GM21737 (cell line): ENCODE measurements around the gene SMIM33.
"Not testable (repeated sequence)": the region's sequence is repeated elsewhere in the genome, so short reads cannot be mapped to it uniquely, and the experiment has no call there.

Source experiments
- ATAC-seq: cut with Tn5 transposase; IDR thresholded peaks from one replicate; pipeline ENCODE4 v1.9.1; 2021; ENCODE audit warnings: mild to moderate bottlenecking, moderate library complexity; ENCODE audit not compliant: unreplicated experiment

Gene SMIM33

DNA sequence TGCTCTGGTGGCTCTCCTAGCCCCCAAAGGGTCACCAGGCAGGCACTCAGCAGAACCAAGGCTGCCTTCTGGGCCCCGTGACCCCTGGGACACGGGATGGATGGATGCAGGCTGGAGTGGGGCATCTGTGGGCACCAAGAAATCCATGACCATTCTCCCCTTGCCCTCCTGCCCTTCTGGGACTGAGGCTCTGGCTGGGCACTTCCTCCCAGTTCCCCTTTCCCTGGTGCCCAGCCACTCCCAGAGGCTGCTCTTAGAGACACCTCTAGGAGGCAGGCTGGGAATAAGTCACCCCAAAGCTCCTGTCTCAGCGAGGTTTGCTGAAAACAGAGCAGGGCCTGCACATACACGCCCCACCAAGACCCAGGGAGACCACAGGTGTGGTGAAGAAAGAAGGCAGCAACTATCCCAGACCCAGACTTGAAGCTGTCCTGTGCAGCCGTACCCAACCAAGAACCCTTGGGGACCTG lies 10.8 kb downstream of the SMIM33 start:
- peak; percentile 17 for ATAC-seq

DNA sequence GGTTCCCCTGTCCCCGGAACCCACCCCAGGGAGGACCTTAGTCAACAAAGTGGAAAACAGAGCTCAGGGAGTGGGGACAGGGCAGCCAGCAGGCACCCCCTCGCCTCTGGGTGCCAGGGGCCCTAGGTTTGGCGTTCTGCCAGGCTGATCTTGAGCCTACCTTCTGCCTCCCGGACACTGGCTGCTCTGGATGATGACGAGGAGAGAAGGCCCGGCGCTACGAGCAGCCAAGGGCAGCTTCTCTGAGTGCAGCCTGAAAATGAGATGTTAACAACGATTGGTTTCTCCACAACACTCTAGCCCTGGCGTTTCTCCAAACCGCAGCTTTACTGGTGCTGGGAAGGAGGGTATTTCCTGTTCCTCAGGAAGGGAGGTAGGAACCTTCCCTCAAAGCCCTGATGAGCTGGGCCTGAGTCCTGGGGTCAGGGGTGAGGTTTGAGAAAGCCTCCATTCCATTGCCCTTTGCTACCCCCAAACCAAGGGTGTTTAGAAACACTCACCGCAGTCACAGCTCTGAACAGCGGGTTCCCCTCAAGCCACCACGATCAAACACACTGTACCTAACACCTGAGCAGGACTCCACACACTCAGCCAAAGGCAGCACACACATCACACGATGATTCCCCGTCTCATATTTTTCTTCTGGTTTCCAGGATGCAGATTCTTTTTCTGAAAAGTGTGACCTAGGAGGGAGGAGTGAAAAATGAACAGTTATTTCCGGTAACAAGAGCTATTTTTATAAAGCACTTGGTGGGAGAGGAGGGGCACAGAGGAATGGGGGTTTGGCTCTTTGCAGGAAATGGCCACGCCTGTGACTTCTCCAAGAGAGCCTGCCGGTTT lies 11.5 kb downstream of the SMIM33 start, which contains the start of gene STING1:
STING1 (minus strand) TSS at position 709 of the 840 bp plus-strand sequence. CDS start 1,054 bp downstream, outside the sequence.
- ATAC-seq, result peak; percentile 53

DNA sequence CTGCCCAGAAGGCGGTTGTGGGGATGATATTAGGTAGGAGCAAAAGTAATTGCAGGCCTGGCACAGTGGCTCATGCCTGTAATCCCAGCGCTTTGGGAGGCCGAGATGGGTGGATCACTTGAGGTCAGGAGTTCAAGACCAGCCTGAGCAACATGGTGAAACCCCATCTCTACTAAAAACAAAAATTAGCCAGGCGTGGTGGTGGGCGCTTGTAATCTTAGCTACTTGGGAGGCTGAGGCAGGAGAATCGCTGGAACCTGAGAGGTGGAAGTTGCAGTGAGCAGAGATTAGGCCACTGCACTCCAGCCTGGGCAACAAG lies 12.0 kb downstream of the SMIM33 start:
- not testable (repeated sequence) for ATAC-seq

DNA sequence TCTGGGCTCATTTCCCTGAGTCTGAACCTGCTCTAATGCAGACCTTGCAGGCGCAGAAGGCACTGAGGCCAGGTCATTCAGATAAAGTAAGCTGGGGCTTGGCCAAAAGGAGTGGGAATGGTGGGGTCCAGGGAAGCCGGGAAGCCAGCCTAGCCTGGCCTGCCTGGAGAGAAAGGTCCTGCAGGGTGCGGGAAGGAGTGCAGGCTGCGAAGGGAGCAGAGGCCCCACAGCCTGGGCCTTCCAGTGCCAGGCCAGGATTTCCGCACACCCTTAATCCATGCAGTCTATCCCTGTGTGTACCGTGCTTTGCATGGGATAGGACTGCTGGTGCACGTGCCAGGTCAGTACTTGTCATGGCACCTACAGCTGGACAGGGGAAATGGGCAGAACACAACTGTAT lies 15.4 kb downstream of the SMIM33 start:
- no peak for ATAC-seq

DNA sequence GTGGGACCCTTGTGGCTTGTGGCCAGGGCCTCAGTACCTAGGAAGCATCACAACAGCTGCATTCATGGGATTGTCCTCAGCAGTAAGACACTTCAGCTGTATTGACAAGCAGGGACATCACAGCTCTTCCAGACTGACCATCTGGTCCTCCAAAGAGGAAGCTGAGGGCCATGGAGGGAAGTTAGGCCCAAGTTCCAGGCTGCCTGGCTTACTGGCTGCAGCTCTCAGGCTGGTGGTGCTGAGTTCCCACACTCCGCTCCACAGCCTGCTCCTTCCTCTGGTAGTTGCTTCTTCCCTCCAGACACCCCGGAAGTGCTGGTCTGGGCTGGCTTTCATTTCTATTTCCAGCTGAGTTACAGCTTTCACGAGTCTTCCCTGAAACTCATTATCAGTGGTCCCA lies 17.5 kb downstream of the SMIM33 start:
- ATAC-seq, result no peak

DNA sequence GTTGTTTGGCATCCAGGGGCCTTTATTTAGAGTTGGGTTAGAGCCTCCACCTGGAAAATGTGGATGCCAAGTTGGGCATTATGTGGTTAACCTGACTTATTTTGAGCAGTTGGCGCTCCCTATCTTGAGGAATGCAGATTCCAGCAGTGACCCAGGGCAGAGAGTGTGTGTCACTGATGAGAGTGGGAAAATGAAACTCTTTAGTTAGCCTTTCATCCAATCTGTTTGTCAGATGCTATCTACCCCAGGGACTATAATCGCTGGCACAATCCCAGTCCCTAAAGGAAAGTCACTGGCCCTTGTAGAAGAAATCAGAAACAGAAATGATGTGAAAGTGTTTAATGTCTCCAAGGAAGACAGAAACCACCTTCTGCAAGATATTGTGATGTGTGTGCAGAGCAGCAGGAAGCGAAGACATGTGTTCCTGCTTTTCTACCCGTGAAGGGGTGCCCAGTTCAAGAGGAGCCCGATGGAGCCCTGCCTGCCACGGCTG lies 21.9 kb downstream of the SMIM33 start:
- no peak for ATAC-seq

GRCh38 chr5:139494256-139494655 lies 23.5 kb downstream of the SMIM33 start:
- no peak for ATAC-seq

DNA sequence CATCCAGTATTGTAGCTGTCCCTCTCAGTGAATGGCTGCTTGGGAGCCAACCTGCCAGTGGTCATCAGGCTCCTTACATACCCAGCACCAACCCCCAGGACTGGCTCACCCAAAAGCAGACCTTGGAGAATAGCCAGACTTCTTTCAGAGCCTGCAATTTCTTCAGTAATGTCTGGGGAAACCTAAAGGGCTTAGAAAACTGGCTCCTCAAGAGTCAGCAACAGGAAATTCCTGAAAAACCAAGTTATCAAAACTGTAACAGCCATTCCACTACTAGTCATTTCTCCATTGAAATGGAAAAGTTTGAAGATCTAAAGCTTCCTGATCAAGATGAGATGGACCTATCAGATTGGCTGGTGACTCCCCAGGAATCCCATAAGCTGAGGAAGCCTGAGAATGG lies 24.0 kb downstream of the SMIM33 start:
- no peak for ATAC-seq

DNA sequence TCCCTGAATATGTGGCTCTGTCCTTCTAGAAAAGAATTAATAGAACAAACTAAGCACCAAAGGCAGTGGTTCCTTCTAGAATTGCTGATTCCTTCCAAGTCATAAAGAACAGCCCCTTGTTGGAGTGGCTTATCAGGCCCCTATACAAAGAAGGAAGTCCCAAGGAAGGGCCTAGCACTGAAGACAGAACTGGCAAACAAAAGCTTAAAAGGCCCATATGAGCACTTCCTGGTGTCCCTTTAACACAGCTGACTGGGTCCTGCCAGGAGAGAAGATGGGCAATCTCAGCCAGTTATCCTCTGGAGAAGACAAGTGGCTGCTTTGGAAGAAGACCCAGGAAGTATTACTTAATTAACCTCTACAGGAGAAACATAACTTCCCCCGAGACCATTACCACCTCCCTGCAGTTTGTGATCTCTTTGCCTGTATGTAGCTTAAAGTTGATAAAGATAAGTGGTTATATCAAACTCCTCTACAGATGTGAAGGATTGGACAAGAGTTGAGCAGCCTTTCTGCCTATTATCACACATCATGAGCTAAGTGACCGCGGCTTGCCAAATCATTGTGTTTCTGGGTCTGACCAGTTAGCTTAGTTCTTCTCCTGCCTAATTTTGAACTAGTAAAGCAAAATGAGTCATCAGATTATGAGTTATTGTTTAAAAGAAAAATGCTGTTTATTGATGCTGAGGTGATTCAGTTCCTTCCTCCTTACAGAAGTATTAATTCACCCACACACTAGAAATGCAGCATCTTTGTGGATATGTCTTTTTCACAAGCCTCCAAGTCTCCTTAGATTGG lies 25.0 kb downstream of the SMIM33 start:
- ATAC-seq, result no peak

DNA sequence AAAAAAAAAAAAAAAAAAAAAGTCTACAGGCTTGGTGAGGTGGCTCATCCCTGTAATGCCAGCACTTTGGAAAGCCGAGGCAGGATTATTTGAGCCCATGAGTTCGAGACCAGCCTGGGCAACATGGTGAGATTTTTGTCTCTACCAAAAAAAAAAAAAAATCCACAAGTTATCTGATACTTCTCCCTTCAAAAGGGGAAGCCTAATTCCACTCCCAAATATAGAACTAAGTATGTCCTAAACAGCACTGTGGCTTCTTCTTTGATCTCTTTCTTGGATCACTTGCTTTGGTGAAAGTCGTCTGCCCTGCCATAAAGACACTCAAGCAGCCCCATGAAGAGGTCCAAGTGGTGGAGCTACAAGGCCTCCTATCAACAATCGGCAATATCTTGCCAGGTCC lies 30.6 kb downstream of the SMIM33 start:
- ATAC-seq, result no peak

DNA sequence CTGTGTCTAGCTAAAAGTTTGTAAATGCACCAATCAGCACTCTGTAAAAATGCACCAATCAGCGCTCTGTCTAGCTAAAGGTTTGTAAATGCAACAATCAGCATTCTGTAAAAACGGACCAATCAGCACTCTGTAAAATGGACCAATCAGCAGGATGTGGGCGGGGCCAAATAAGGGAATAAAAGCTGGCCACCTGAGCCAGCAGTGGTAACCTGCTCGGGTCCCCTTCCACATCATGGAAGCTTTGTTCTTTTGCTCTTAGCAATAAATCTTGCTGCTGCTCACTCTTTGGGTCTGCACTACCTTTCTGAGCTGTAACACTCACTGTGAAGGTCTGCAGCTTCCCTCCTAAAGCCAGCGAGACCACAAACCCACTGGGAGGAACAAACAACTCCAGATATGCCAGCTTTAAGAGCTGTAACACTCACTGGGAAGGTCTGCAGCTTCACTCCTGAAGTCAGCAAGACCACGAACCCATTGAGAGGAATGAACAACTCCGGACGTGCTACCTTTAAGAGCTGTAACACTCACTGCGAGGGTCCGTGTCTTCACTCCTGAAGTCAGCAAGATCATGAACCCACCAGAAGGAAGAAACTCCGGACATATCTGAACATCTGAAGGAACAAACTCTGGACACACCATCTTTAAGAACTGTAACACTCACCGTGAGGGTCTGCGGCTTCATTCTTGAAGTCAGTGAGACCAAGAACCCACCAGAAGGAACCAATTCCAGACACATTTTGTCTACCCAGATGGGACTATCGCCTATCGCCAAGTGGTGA lies 32.4 kb downstream of the SMIM33 start:
- not testable (repeated sequence) for ATAC-seq

DNA sequence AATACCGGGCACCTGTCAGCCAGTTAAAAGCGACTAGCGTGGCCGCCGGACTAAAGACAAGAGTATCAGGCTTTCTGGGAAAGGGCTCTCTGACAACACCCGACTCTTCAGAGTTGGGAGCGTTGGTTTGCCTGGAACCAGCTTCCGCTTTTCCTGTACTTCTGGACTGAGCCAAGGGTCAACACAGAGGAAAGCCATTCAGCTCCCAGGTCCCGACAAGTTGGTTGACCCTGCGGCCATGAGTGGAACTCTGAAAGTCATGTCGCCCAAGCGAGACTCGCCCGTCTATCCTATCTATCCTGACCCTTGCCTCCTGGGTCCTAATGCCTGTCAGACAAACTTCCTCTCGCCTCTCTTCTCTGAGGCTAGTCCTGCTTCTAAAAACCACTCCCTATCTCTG lies 33.1 kb downstream of the SMIM33 start:
- ATAC-seq, result not testable (repeated sequence)

- not testable (repeated sequence) for ATAC-seq
Measured at GRCh38 chr5:139504722-139505121, 33.9 kb downstream of the SMIM33 start.

DNA sequence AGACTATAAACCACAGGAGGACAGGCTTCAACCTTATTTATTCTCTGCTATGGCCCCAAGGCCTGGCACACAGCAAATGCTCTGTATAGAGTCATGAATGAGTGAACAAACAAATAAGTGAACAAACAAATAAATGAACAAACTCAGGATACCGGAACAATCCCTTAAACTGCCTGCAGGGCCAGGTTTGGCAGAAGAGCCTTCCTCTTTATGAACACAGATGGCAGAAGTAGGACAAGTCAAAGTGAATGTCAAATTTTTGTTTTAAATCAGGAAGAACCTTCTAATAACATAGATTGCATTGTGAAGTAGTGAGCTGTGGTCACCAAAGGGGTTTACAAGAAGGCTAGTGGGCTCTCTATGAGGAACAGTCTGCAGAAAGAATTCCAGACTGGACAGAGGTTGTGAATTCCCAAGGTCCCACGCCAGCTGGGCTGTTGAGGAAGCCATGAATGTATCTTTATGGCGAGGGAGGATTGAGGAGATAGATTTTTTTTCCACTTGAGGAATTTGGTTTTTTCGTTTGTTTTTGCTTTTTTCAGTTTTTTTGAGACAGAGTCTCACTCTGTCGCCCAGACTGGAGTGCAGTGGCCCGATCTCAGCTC lies 42.1 kb downstream of the SMIM33 start:
- no peak for ATAC-seq

- ATAC-seq, result peak; percentile 45
Measured at GRCh38 chr5:139513434-139513833, 42.6 kb downstream of the SMIM33 start.

DNA sequence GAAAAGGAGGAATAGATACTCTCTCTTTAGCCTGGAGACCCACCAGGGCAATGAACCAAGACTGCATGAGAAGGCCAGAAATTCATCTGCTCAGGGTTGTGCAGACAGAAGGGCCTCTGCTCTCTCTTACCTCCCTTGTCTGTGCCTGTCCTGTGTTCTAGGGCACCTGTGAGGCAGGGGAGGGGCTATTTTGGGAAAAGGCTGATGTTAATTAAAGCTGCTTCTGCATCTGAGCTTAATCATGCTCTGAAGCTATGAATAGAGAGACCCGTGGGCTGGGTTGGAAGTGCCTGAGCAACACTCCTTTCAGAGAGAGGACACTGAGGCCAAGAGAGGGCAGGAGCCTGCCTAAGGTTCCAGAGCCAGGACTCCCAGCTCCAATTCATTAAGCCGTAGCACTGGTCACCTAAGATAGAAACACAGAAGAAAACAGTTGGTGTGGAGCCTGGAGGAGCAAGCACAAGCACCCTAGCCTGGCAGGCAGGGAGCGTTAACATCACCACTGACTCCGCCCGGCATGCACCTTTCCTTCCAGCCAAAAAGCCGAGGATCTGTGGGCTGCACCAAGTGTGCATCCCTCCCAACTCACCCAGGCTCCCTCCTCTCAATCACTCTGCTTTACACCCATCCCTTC lies 43.2 kb downstream of the SMIM33 start:
- ATAC-seq, result no peak

- no peak for ATAC-seq
Measured at GRCh38 chr5:139514486-139514856, 43.7 kb downstream of the SMIM33 start.

DNA sequence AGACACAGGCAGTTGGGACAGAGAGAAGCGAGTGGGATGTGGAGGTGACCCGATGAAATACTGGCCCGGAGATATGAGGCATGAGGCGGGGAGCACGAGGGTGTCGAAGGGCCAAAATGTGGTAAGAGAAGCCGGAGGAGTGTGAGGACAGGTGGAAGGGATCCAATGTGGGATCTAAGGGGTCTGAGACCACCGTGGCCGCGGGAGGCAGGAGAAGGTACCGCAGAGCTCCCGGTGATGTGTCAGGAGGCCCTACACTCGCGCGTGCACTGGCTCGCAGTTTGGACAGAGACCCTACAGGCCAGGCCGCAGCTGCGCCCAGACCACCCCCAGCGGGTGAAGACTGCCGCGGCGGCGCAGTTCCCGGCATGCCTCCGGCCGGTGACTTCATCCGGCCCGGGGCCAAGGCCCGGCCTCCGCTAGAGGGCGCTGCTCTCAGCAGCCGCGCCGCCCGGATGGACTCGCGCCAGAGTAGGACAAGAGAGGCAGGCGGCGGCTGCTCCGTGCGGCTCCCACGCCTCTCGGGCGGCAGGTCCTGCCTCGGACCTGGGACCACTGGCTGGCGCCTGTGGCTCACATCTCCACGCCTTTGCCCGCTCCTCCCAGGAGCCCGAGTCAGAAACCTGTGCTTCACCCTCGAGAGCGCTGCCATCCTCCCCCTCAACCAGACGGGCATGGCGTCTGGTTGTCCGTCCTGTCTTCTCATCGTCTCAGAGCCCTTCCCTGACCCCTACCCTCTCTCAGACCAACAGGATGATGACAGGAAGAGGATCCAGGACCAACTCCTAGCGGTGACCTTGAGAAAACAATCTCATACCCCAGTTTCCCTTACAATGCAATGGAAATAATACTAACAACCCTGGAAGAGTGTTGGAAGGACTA lies 47.1 kb downstream of the SMIM33 start:
- peak; percentile 89 for ATAC-seq
